ENCODE measurements around the gene BTBD2. TPM values are rescaled to one million over a fixed set of nuclear protein-coding genes. Genes with fewer than 3 reads are reported as not detected.

BTBD2 gene
- total and polyA plus RNA-seq, 2 experiments from 2014 or later = 23.8 to 130 TPM

- Histone ChIP-seq H3K4me1 (ENCODE audit: insufficient read depth) (peaks cover 15% of the 10 kb centered on the region), H3K4me2 (no peak overlapping the region), H3K79me2 (replicated peaks; ENCODE audit: insufficient read depth) (0 out of 2 replicates have a peak, but pooled peaks cover 3% of the 10 kb centered on the region), H3F3A (replicated peaks; ENCODE audit: low read depth) (peaks cover 39% of the 10 kb centered on the region), H3K9me2 (ENCODE audit: insufficient read depth) (no peaks in the 10 kb centered on the region), H3K36me3 (ENCODE audit: insufficient read depth) (peaks cover 8% of the 10 kb centered on the region; the same call in 1 of the 2 replicates), H4K20me1 (replicated peaks; ENCODE audit: insufficient read depth) (peaks cover 6% of the 10 kb centered on the region), H3K27ac (ENCODE audit: low read depth) (no peak overlapping the region), H3K4me3 (no peak overlapping the region), H3K27me3 (ENCODE audit: insufficient read depth) (no peaks in the 10 kb centered on the region), H2AFZ (no peak overlapping the region)
- H3K4me1 Mint-ChIP-seq = peaks cover 13% of the 10 kb centered on the region; the same call in 2 of the 3 replicates
- peaks cover 20% of the 10 kb centered on the region for H3K27me3 Mint-ChIP-seq (ENCODE audit: insufficient read depth, low read depth, poor library complexity)
- H3K9me3 Mint-ChIP-seq = peaks cover 10% of the 10 kb centered on the region; the same call in 2 of the 3 replicates
- no peak overlapping the region for H3K27ac Mint-ChIP-seq
- DNase-seq (ENCODE audit: low spot score) (no peak), ATAC-seq (no peak)
- no peak for TF ChIP-seq EZH2phosphoT487 (IDR thresholded peaks at IDR 0.05; ENCODE audit: unreplicated experiment)
- no peak for TF ChIP-seq POLR2AphosphoS5 (IDR thresholded peaks at IDR 0.05; ENCODE audit: low read depth)
- no peak for TF ChIP-seq ZNF462 (CRISPR knock-in tag; IDR thresholded peaks at IDR 0.05)
- no peak for TF ChIP-seq ZNF331 (CRISPR knock-in tag; IDR thresholded peaks at IDR 0.05; ENCODE audit: low read depth)
- TF ChIP-seq CREB1 (CRISPR knock-in tag; IDR thresholded peaks at IDR 0.05; ENCODE audit: low read depth) = no peak
- no peak for TF ChIP-seq STAT1 (IDR thresholded peaks at IDR 0.05; ENCODE audit: unreplicated experiment)
- TF ChIP-seq, protein P1, sequence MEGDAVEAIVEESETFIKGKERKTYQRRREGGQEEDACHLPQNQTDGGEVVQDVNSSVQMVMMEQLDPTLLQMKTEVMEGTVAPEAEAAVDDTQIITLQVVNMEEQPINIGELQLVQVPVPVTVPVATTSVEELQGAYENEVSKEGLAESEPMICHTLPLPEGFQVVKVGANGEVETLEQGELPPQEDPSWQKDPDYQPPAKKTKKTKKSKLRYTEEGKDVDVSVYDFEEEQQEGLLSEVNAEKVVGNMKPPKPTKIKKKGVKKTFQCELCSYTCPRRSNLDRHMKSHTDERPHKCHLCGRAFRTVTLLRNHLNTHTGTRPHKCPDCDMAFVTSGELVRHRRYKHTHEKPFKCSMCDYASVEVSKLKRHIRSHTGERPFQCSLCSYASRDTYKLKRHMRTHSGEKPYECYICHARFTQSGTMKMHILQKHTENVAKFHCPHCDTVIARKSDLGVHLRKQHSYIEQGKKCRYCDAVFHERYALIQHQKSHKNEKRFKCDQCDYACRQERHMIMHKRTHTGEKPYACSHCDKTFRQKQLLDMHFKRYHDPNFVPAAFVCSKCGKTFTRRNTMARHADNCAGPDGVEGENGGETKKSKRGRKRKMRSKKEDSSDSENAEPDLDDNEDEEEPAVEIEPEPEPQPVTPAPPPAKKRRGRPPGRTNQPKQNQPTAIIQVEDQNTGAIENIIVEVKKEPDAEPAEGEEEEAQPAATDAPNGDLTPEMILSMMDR (conservative IDR thresholded peaks at IDR 0.05; ENCODE audit: low read depth in 2 of 2) = no peak
- TF ChIP-seq ZNF114 (CRISPR knock-in tag; IDR thresholded peaks at IDR 0.05) = no peak
- no peak for TF ChIP-seq NANOG (IDR thresholded peaks at IDR 0.05; ENCODE audit: borderline replicate concordance)
- TF ChIP-seq ETS1 (IDR thresholded peaks at IDR 0.05) = no peak
- no peak for TF ChIP-seq REST (IDR thresholded peaks at IDR 0.05; ENCODE audit: unreplicated experiment)
- no peak for TF ChIP-seq EZH2 (IDR thresholded peaks at IDR 0.05; ENCODE audit: low read depth, unreplicated experiment)
- no peak for TF ChIP-seq JUNB (IDR thresholded peaks at IDR 0.05; ENCODE audit: unreplicated experiment)
- H3K36me3 Mint-ChIP-seq (ENCODE audit: low read depth) = peaks cover 20% of the 10 kb centered on the region; the same call in 2 of the 3 replicates
- no peak overlapping the region for H3K4me3 Mint-ChIP-seq
Measured at GRCh38 chr19:2039089-2039958, 23.8 kb upstream of the BTBD2 start.
